Measurements from ENCODE around the gene CENPL.
"Not testable (repeated sequence)": the region's sequence is repeated elsewhere in the genome, so short reads cannot be mapped to it uniquely, and the experiment has no call there.

Gene CENPL

DNA sequence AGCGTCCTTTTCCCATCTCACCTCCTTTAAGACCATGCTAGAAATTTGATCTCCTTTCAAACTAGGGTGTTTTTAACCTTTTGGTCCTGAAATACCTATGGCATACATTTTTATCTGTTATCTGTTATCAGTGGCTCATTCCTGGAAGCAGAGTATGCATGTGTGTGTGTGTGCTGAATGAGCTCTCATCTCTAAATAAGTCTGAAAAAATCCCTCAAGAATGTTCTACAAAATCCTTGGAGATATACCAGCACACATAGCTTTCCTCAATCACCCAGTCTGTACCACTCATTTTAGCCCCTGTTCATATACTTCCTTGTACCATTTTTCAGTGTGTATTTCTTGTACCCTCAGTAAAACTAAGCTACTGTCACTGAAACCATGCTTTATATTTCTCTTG lies 6.2 kb downstream of the CENPL start:
- H3K9ac ChIP-seq (ENCODE audit: low read depth, low read length, poor library complexity), result no peak overlapping the region
- H3K9me3 ChIP-seq (replicated peaks in 1 of 2; ENCODE audit: control insufficient read depth in 2 of 2, insufficient read depth in 1 of 2, low read depth in 1 of 2, low read length in 2 of 2), result peaks cover 0 to 6% of the 10 kb centered on the region in 2 donors
- no peak overlapping the region for H3K14ac ChIP-seq (ENCODE audit: low read length)
- no peak overlapping the region for H2AK5ac ChIP-seq (ENCODE audit: low read depth, low read length)
- no peak overlapping the region for H2BK15ac ChIP-seq (ENCODE audit: low read length)
- no peak overlapping the region for H2BK5ac ChIP-seq (ENCODE audit: low read length)
- no peak overlapping the region for H3K23ac ChIP-seq (ENCODE audit: low read depth, low read length, poor library complexity)
- peaks cover 2% of the 10 kb centered on the region for H3K79me1 ChIP-seq (ENCODE audit: low read depth, low read length)
- H4K91ac ChIP-seq (ENCODE audit: low read depth, low read length, poor library complexity), result no peak overlapping the region
- no peak for DNase-seq (ENCODE audit: low spot score)
- peaks cover 4 to 43% of the 10 kb centered on the region in 2 donors for H3K36me3 ChIP-seq (replicated peaks in 1 of 2; ENCODE audit: control insufficient read depth in 2 of 2, insufficient read depth in 2 of 2, low read length in 2 of 2)
- no peak overlapping the region for H2AFZ ChIP-seq (ENCODE audit: low read length)
- no peak overlapping the region for H3K27ac ChIP-seq (replicated peaks; ENCODE audit: low read length)
- H3K4ac ChIP-seq (ENCODE audit: low read length), result no peak overlapping the region
- no peak overlapping the region for H2BK12ac ChIP-seq (ENCODE audit: low read length)
- H3K4me1 ChIP-seq (ENCODE audit: control insufficient read depth in 2 of 2, insufficient read depth in 1 of 2, low read depth in 1 of 2, low read length in 2 of 2), result peaks cover 0 to 2% of the 10 kb centered on the region in 2 donors
- WGBS, 2 donors (ENCODE audit: extremely low coverage in 2 of 2, insufficient read length in 2 of 2, insufficient replicate concordance in 1 of 2), result no CpG with 5 or more reads among the region's 1 CpG
- H3K4me2 ChIP-seq (ENCODE audit: insufficient read depth, low read length, poor library complexity, severe bottlenecking), result no peak overlapping the region
- no peaks in the 10 kb centered on the region for H3K27me3 ChIP-seq (ENCODE audit: control insufficient read depth in 3 of 3, insufficient read depth in 3 of 3, low read depth in 1 of 3, low read length in 3 of 3)
- H2BK120ac ChIP-seq (ENCODE audit: low read depth, low read length), result no peak overlapping the region
- no peak overlapping the region for H3K18ac ChIP-seq (ENCODE audit: low read length)
- no peak overlapping the region for H4K8ac ChIP-seq (ENCODE audit: low read depth, low read length)
- no peak overlapping the region for H3K4me3 ChIP-seq (ENCODE audit: low read length in 2 of 2)

DNA sequence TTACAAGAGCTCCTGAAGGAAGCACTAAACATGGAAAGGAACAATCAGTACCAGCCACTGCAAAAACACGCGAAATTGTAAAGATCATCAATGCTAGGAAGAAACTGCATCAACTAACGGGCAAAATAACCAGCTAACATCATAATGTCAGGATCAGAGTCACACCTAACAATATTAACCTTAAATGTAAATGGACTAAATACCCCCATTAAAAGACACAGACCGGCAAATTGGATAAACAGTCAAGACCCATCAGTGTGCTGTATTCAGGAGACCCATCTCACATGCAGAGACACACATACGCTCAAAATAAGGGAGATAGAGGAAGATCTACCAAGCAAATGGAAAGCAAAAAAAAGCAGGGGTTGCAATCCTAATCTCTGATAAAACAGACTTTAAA lies 11.0 kb downstream of the CENPL start:
- DNase-seq (ENCODE audit: low spot score), result not testable (repeated sequence)

DNA sequence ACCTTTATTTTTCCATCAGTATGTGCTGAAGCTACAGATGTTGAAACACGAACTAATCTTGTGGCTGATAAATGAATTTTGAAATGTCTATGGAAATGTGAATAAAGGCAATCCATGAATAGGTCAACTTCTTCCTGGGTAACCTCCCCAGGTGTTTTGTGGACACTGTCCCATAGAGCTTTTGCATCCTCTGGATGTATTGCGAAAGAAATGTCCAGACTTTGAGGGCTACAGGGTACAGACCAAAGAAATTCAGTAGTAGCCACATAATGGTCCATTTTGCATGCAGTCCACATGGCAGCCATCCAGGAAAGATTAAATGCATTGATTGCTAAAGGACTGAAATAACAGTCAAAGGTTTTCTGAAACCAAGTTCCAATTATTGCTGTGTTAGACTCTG lies 21.7 kb downstream of the CENPL start:
- no peak overlapping the region for H2AFZ ChIP-seq (ENCODE audit: low read length)
- H3K4me1 ChIP-seq (ENCODE audit: control insufficient read depth in 2 of 2, insufficient read depth in 1 of 2, low read depth in 1 of 2, low read length in 2 of 2), result no peaks in the 10 kb centered on the region
- no peak overlapping the region for H4K8ac ChIP-seq (ENCODE audit: low read depth, low read length)
- H3K4me2 ChIP-seq (ENCODE audit: insufficient read depth, low read length, poor library complexity, severe bottlenecking), result no peak overlapping the region
- no peak overlapping the region for H4K91ac ChIP-seq (ENCODE audit: low read depth, low read length, poor library complexity)
- no peak overlapping the region for H2BK120ac ChIP-seq (ENCODE audit: low read depth, low read length)
- no peak overlapping the region for H3K18ac ChIP-seq (ENCODE audit: low read length)
- H2BK5ac ChIP-seq (ENCODE audit: low read length), result no peak overlapping the region
- no peak overlapping the region for H3K27ac ChIP-seq (replicated peaks; ENCODE audit: low read length)
- H3K4ac ChIP-seq (ENCODE audit: low read length), result no peak overlapping the region
- H3K9ac ChIP-seq (ENCODE audit: low read depth, low read length, poor library complexity), result no peak overlapping the region
- no CpG with 5 or more reads among the region's 2 CpGs for WGBS, 2 donors (ENCODE audit: extremely low coverage in 2 of 2, insufficient read length in 2 of 2, insufficient replicate concordance in 1 of 2)
- no peaks in the 10 kb centered on the region for H3K9me3 ChIP-seq (replicated peaks in 1 of 2; ENCODE audit: control insufficient read depth in 2 of 2, insufficient read depth in 1 of 2, low read depth in 1 of 2, low read length in 2 of 2)
- H2AK5ac ChIP-seq (ENCODE audit: low read depth, low read length), result no peak overlapping the region
- no peak overlapping the region for H3K4me3 ChIP-seq (ENCODE audit: low read length in 2 of 2)
- no peak overlapping the region for H2BK15ac ChIP-seq (ENCODE audit: low read length)
- H3K23ac ChIP-seq (ENCODE audit: low read depth, low read length, poor library complexity), result no peak overlapping the region
- DNase-seq (ENCODE audit: low spot score), result no peak
- H3K27me3 ChIP-seq (ENCODE audit: control insufficient read depth in 3 of 3, insufficient read depth in 3 of 3, low read depth in 1 of 3, low read length in 3 of 3), result no peaks in the 10 kb centered on the region
- H3K14ac ChIP-seq (ENCODE audit: low read length), result no peak overlapping the region
- H2BK12ac ChIP-seq (ENCODE audit: low read length), result no peak overlapping the region
- H3K79me1 ChIP-seq (ENCODE audit: low read depth, low read length), result no peaks in the 10 kb centered on the region
- peaks cover 2 to 83% of the 10 kb centered on the region in 2 donors for H3K36me3 ChIP-seq (replicated peaks in 1 of 2; ENCODE audit: control insufficient read depth in 2 of 2, insufficient read depth in 2 of 2, low read length in 2 of 2)

More for the DNA sequence above, 11.0 kb downstream of the CENPL start:
- H2BK120ac ChIP-seq (ENCODE audit: low read depth, low read length); H4K91ac ChIP-seq (ENCODE audit: low read depth, low read length, poor library complexity); H3K4me1 ChIP-seq (ENCODE audit: control insufficient read depth in 2 of 2, insufficient read depth in 1 of 2, low read depth in 1 of 2, low read length in 2 of 2); H3K4ac ChIP-seq (ENCODE audit: low read length); H4K8ac ChIP-seq (ENCODE audit: low read depth, low read length); H2AFZ ChIP-seq (ENCODE audit: low read length); H3K27me3 ChIP-seq (ENCODE audit: control insufficient read depth in 3 of 3, insufficient read depth in 3 of 3, low read depth in 1 of 3, low read length in 3 of 3); H3K27ac ChIP-seq (replicated peaks; ENCODE audit: low read length); H3K14ac ChIP-seq (ENCODE audit: low read length); H3K23ac ChIP-seq (ENCODE audit: low read depth, low read length, poor library complexity); H3K9me3 ChIP-seq (replicated peaks in 1 of 2; ENCODE audit: control insufficient read depth in 2 of 2, insufficient read depth in 1 of 2, low read depth in 1 of 2, low read length in 2 of 2); H2BK15ac ChIP-seq (ENCODE audit: low read length); H3K18ac ChIP-seq (ENCODE audit: low read length); H2BK12ac ChIP-seq (ENCODE audit: low read length); H2BK5ac ChIP-seq (ENCODE audit: low read length); H3K4me2 ChIP-seq (ENCODE audit: insufficient read depth, low read length, poor library complexity, severe bottlenecking); H3K79me1 ChIP-seq (ENCODE audit: low read depth, low read length); H3K4me3 ChIP-seq (ENCODE audit: low read length in 2 of 2); H2AK5ac ChIP-seq (ENCODE audit: low read depth, low read length); H3K9ac ChIP-seq (ENCODE audit: low read depth, low read length, poor library complexity): not testable (repeated sequence)
- H3K36me3 ChIP-seq (replicated peaks in 1 of 2; ENCODE audit: control insufficient read depth in 2 of 2, insufficient read depth in 2 of 2, low read length in 2 of 2), result peaks cover 8 to 34% of the 10 kb centered on the region in 2 donors
- no CpG with 5 or more reads among the region's 5 CpGs for WGBS, 2 donors (ENCODE audit: extremely low coverage in 2 of 2, insufficient read length in 2 of 2, insufficient replicate concordance in 1 of 2)

DNA sequence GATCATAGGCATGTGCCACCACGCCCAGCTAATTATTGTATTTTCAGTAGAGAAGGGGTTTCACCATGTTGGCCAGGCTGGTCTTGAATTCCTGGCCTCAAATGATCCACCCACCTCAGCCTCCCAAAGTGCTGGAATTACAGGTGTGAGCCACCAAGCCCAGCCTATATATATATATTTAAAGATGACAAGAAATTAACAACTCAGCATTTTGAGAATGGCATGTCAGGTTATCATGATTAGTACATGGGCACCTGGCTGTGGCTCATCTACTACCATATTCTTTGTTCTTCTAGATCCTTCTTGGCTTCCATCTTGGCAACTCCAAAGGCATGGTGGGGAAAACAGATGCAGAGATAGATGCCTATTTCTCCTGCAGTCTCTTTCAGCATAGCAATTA lies 24.7 kb downstream of the CENPL start:
- H2BK5ac ChIP-seq (ENCODE audit: low read length); DNase-seq (ENCODE audit: low spot score); H2AK5ac ChIP-seq (ENCODE audit: low read depth, low read length); H2BK120ac ChIP-seq (ENCODE audit: low read depth, low read length); H3K27me3 ChIP-seq (ENCODE audit: control insufficient read depth in 3 of 3, insufficient read depth in 3 of 3, low read depth in 1 of 3, low read length in 3 of 3); H4K8ac ChIP-seq (ENCODE audit: low read depth, low read length); H3K4me3 ChIP-seq (ENCODE audit: low read length in 2 of 2); H3K23ac ChIP-seq (ENCODE audit: low read depth, low read length, poor library complexity); H3K18ac ChIP-seq (ENCODE audit: low read length); H3K79me1 ChIP-seq (ENCODE audit: low read depth, low read length); H3K9ac ChIP-seq (ENCODE audit: low read depth, low read length, poor library complexity); H3K4me2 ChIP-seq (ENCODE audit: insufficient read depth, low read length, poor library complexity, severe bottlenecking); H3K27ac ChIP-seq (replicated peaks; ENCODE audit: low read length); H3K4ac ChIP-seq (ENCODE audit: low read length); H4K91ac ChIP-seq (ENCODE audit: low read depth, low read length, poor library complexity); H3K14ac ChIP-seq (ENCODE audit: low read length); H3K4me1 ChIP-seq (ENCODE audit: control insufficient read depth in 2 of 2, insufficient read depth in 1 of 2, low read depth in 1 of 2, low read length in 2 of 2); H2BK12ac ChIP-seq (ENCODE audit: low read length); H2AFZ ChIP-seq (ENCODE audit: low read length); H2BK15ac ChIP-seq (ENCODE audit: low read length): not testable (repeated sequence)
- WGBS, 2 donors (ENCODE audit: extremely low coverage in 2 of 2, insufficient read length in 2 of 2, insufficient replicate concordance in 1 of 2), result no CpG with 5 or more reads among the region's 1 CpG
- Histone ChIP-seq H3K36me3 (replicated peaks in 1 of 2; ENCODE audit: control insufficient read depth in 2 of 2, insufficient read depth in 2 of 2, low read length in 2 of 2) (peaks cover 0 to 71% of the 10 kb centered on the region in 2 donors), H3K9me3 (replicated peaks in 1 of 2; ENCODE audit: control insufficient read depth in 2 of 2, insufficient read depth in 1 of 2, low read depth in 1 of 2, low read length in 2 of 2) (peaks cover 0 to 13% of the 10 kb centered on the region in 2 donors)
